Measurements from ENCODE around the gene HEXD.

DNA sequence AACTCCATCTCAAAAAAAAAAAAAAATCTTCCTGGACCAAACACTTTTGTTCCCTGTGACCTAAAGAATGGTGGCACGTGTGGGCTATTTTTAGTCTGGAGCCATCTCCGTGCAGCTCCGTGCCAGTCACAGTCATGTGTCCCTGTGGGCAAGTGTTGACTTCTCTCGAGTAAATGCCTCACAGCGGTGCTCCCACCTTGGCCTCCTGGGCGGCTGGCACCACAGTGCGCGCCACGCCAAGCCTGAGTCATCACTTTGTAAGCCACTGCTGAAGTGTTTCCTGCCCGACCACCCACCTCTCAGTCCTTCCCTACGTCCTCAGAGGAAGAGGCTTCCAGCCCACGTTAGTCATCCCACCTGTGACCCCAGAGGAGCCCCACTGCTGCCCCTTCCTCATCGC, 10.9 kb upstream of the HEXD start:
- TF ChIP-seq, protein P1, sequence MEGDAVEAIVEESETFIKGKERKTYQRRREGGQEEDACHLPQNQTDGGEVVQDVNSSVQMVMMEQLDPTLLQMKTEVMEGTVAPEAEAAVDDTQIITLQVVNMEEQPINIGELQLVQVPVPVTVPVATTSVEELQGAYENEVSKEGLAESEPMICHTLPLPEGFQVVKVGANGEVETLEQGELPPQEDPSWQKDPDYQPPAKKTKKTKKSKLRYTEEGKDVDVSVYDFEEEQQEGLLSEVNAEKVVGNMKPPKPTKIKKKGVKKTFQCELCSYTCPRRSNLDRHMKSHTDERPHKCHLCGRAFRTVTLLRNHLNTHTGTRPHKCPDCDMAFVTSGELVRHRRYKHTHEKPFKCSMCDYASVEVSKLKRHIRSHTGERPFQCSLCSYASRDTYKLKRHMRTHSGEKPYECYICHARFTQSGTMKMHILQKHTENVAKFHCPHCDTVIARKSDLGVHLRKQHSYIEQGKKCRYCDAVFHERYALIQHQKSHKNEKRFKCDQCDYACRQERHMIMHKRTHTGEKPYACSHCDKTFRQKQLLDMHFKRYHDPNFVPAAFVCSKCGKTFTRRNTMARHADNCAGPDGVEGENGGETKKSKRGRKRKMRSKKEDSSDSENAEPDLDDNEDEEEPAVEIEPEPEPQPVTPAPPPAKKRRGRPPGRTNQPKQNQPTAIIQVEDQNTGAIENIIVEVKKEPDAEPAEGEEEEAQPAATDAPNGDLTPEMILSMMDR (IDR thresholded peaks at IDR 0.05): no peak
- TF ChIP-seq EP300 (IDR thresholded peaks at IDR 0.05): no peak
- TF ChIP-seq POLR2A (IDR thresholded peaks at IDR 0.05): no peak
- no peak for TF ChIP-seq POLR2AphosphoS5 (IDR thresholded peaks at IDR 0.05)
